ENCODE data around the gene PAK1.
A peak's percentile ranks its signal among the peaks of the same experiment; 100 is the strongest.

Gene PAK1

GRCh38 chr11:77436506-77436905 is 37.4 kb downstream of the PAK1 start:
- no peak for DNase-seq (ENCODE audit: low spot score)

GRCh38 chr11:77435972-77436371 is 37.9 kb downstream of the PAK1 start:
- DNase-seq (ENCODE audit: low spot score), result no peak

- DNase-seq (ENCODE audit: low spot score), result no peak
Observed at GRCh38 chr11:77431813-77432212, 42.1 kb downstream of the PAK1 start.

- no peak for DNase-seq (ENCODE audit: low spot score)
Observed at GRCh38 chr11:77428598-77428997, 45.3 kb downstream of the PAK1 start.

- no peak for DNase-seq (ENCODE audit: low spot score)
Observed at GRCh38 chr11:77425346-77425745, 48.5 kb downstream of the PAK1 start.

GRCh38 chr11:77424644-77425043 is 49.2 kb downstream of the PAK1 start:
- DNase-seq (ENCODE audit: low spot score), result no peak

- DNase-seq (ENCODE audit: low spot score), result no peak
Observed at GRCh38 chr11:77423624-77424023, 50.3 kb downstream of the PAK1 start.

- no peak for DNase-seq (ENCODE audit: low spot score)
Observed at GRCh38 chr11:77422687-77423086, 51.2 kb downstream of the PAK1 start.

- no peak for DNase-seq (ENCODE audit: low spot score)
Observed at GRCh38 chr11:77421041-77421723, 52.7 kb downstream of the PAK1 start.

GRCh38 chr11:77418971-77419597 is 54.8 kb downstream of the PAK1 start:
- DNase-seq (ENCODE audit: low spot score), result no peak

- peak; percentile 30 for DNase-seq (ENCODE audit: low spot score)
Observed at GRCh38 chr11:77418155-77418970, 55.5 kb downstream of the PAK1 start.

GRCh38 chr11:77416357-77416756 is 57.5 kb downstream of the PAK1 start:
- DNase-seq (ENCODE audit: low spot score), result no peak

- DNase-seq (ENCODE audit: low spot score), result no peak
Observed at GRCh38 chr11:77413850-77414460, 59.9 kb downstream of the PAK1 start.

GRCh38 chr11:77412814-77413213 is 61.1 kb downstream of the PAK1 start:
- no peak for DNase-seq (ENCODE audit: low spot score)

- DNase-seq (ENCODE audit: low spot score), result peak; percentile 64
Observed at GRCh38 chr11:77411717-77412441, 62.0 kb downstream of the PAK1 start.

- no peak for DNase-seq (ENCODE audit: low spot score)
Observed at GRCh38 chr11:77411137-77411707, 62.7 kb downstream of the PAK1 start.

GRCh38 chr11:77410076-77410827 is 63.6 kb downstream of the PAK1 start:
- no peak for DNase-seq (ENCODE audit: low spot score)

- DNase-seq (ENCODE audit: low spot score), result no peak
Observed at GRCh38 chr11:77409046-77409445, 64.8 kb downstream of the PAK1 start.

- no peak for DNase-seq (ENCODE audit: low spot score)
Observed at GRCh38 chr11:77407613-77408012, 66.3 kb downstream of the PAK1 start.

GRCh38 chr11:77406396-77406795 is 67.5 kb downstream of the PAK1 start:
- DNase-seq (ENCODE audit: low spot score), result no peak

- no peak for DNase-seq (ENCODE audit: low spot score)
Observed at GRCh38 chr11:77403211-77403610, 70.7 kb downstream of the PAK1 start.
